H1 (cell line): ENCODE results near the gene SLC9A4. TPM values are rescaled to one million over a fixed set of nuclear protein-coding genes. Genes with fewer than 3 reads are reported as not detected.

Source experiments
- CTCF ChIA-PET: fragments of 300-600 bp; sonication (Branson Sonifier 250); formaldehyde crosslinking; loops from one replicate; lab custom pipeline; 2021; ENCODE audit not compliant: partially characterized antibody; lab: Charles Lee
- POLR2A ChIA-PET: fragments of 300-600 bp; sonication (Branson Sonifier 250); formaldehyde crosslinking; loops from one replicate; lab custom pipeline; 2021; ENCODE audit warnings: inconsistent platforms; ENCODE audit not compliant: partially characterized antibody; lab: Charles Lee
- DNase-seq, 2 experiments: peaks; one replicate each; pipeline versions ENCODE4 v3.0.0 to v3.0.0-alpha.2; 2010 to 2022; ENCODE audit warnings: low spot score in 2 of 2, low read depth in 1 of 2, mixed read lengths in 1 of 2
- FAIRE-seq: peaks from 2 replicates; lab custom pipeline; 2011; peaks lifted over from hg19 to GRCh38; lab: Jason Lieb, UNC
- H2AFZ ChIP-seq: 2 replicates; pipeline ENCODE4 v1.8.1; 2012; ENCODE audit warnings: low read length, inconsistent platforms
- H2AK5ac ChIP-seq: 2 replicates; pipeline ENCODE4 v1.6.1; 2013; ENCODE audit warnings: low read depth, low read length
- H2BK120ac ChIP-seq: replicated peaks from 2 replicates; pipeline ENCODE3; 2013; ENCODE audit warnings: low read depth, low read length, inconsistent platforms
- H2BK12ac ChIP-seq: 2 replicates; pipeline ENCODE4 v1.6.1; 2013; ENCODE audit warnings: low read depth, low read length
- H2BK15ac ChIP-seq: 2 replicates; pipeline ENCODE4 v1.6.1; 2013; ENCODE audit warnings: low read length
- H2BK20ac ChIP-seq: 2 replicates; pipeline ENCODE4 v1.6.1; 2013; ENCODE audit warnings: low read length
- H2BK5ac ChIP-seq: 2 replicates; pipeline ENCODE4 v1.6.1; 2013; ENCODE audit warnings: low read depth, low read length
- H3K14ac ChIP-seq: 2 replicates; pipeline ENCODE4 v1.6.1; 2013; ENCODE audit warnings: inconsistent platforms; ENCODE audit not compliant: insufficient read length
- H3K18ac ChIP-seq: 2 replicates; pipeline ENCODE4 v1.6.1; 2013; ENCODE audit warnings: low read length; ENCODE audit errors: extremely low read depth
- H3K23ac ChIP-seq: 2 replicates; pipeline ENCODE4 v1.6.1; 2013; ENCODE audit warnings: inconsistent platforms; ENCODE audit not compliant: insufficient read length
- H3K23me2 ChIP-seq: 2 replicates; pipeline ENCODE4 v1.6.1; 2013; ENCODE audit warnings: low read depth, low read length
- H3K27ac ChIP-seq: 2 replicates; pipeline ENCODE4 v1.6.1; 2011; ENCODE audit warnings: low read depth, low read length, inconsistent platforms
- H3K27me3 ChIP-seq, 4 experiments: replicated peaks in 1 of 4; 1 replicate in 1 of 4; 2 replicates in 3 of 4; pipeline versions ENCODE4 v1.6.1 to v1.8.1; 2011 to 2013; ENCODE audit warnings: low read length in 3 of 4, mild to moderate bottlenecking in 3 of 4, inconsistent platforms in 2 of 4, mixed read lengths in 2 of 4, moderate library complexity in 1 of 4; ENCODE audit not compliant: control insufficient read depth in 3 of 4, insufficient read depth in 3 of 4; ENCODE audit errors: extremely low read depth in 1 of 4
- H3K36me3 ChIP-seq, 4 experiments: 2 replicates each; pipeline versions ENCODE4 v1.6.1 to v1.8.1; 2011 to 2013; ENCODE audit warnings: mild to moderate bottlenecking in 4 of 4, low read length in 3 of 4, moderate library complexity in 2 of 4, control low read depth in 1 of 4, inconsistent platforms in 1 of 4; ENCODE audit not compliant: insufficient read depth in 4 of 4, control insufficient read depth in 2 of 4
- H3K4ac ChIP-seq: replicated peaks from 2 replicates; pipeline ENCODE3; 2013; ENCODE audit warnings: low read length, low read depth, mixed read lengths, inconsistent platforms; ENCODE audit not compliant: insufficient read length
- H3K4me1 ChIP-seq, 4 experiments: replicated peaks in 1 of 4; 1 replicate in 1 of 4; 2 replicates in 3 of 4; pipeline versions ENCODE4 v1.6.1 to v1.8.1; 2011 to 2013; ENCODE audit warnings: low read length in 3 of 4, inconsistent platforms in 2 of 4, mixed read lengths in 1 of 4; ENCODE audit not compliant: insufficient read depth in 4 of 4, control insufficient read depth in 3 of 4
- H3K4me2 ChIP-seq, 2 experiments: 2 replicates each; pipeline versions ENCODE4 v1.6.1 to v1.8.1; 2011 to 2013; ENCODE audit warnings: low read depth in 2 of 2, low read length in 2 of 2, control low read depth in 1 of 2, inconsistent platforms in 1 of 2, mild to moderate bottlenecking in 1 of 2; ENCODE audit not compliant: insufficient read depth in 1 of 2
- H3K4me3 ChIP-seq, 4 experiments: fragments of 200-600, 300-600 bp in 1 of 4; sonication (generic), shearing (Covaris generic), sonication (Bioruptor Twin) in 1 of 4; 2 replicates each; pipeline versions ENCODE4 v1.5.1 to v1.8.1; 2011 to 2016; ENCODE audit warnings: low read length in 4 of 4, low read depth in 3 of 4, control low read depth in 2 of 4, inconsistent platforms in 2 of 4, mild to moderate bottlenecking in 2 of 4, mixed read lengths in 1 of 4, moderate library complexity in 1 of 4; ENCODE audit not compliant: insufficient read depth in 2 of 4; ENCODE audit errors: extremely low read depth in 1 of 4
- H3K56ac ChIP-seq: replicated peaks from 2 replicates; pipeline ENCODE3; 2013; ENCODE audit warnings: low read depth, mild to moderate bottlenecking, mixed read lengths, low read length, inconsistent platforms; ENCODE audit not compliant: insufficient read length
- H3K79me1 ChIP-seq: 2 replicates; pipeline ENCODE4 v1.6.1; 2013; ENCODE audit warnings: low read depth, low read length, control low read depth
- H3K79me2 ChIP-seq, 2 experiments: 2 replicates each; pipeline versions ENCODE4 v1.6.1 to v1.8.1; 2012 to 2013; ENCODE audit warnings: low read length in 2 of 2, mild to moderate bottlenecking in 2 of 2, inconsistent platforms in 1 of 2; ENCODE audit not compliant: insufficient read depth in 2 of 2, control insufficient read depth in 1 of 2
- H3K9ac ChIP-seq, 4 experiments: replicated peaks in 1 of 4; 1 replicate in 1 of 4; 2 replicates in 3 of 4; pipeline versions ENCODE4 v1.6.1 to v1.8.1; 2011 to 2013; ENCODE audit warnings: low read depth in 3 of 4, low read length in 3 of 4, control low read depth in 2 of 4, mild to moderate bottlenecking in 2 of 4, moderate library complexity in 2 of 4, inconsistent platforms in 1 of 4; ENCODE audit errors: extremely low read depth in 1 of 4
- H3K9me3 ChIP-seq, 2 experiments: 2 replicates each; pipeline versions ENCODE4 v1.6.1 to v1.8.1; 2012 to 2013; ENCODE audit warnings: mild to moderate bottlenecking in 2 of 2, moderate library complexity in 2 of 2, control low read depth in 1 of 2, inconsistent platforms in 1 of 2, low read depth in 1 of 2, low read length in 1 of 2, mixed read lengths in 1 of 2; ENCODE audit not compliant: insufficient read depth in 2 of 2
- H4K20me1 ChIP-seq, 2 experiments: replicated peaks in 1 of 2; 2 replicates each; pipeline versions ENCODE3 to v1.8.1; 2011 to 2013; ENCODE audit warnings: inconsistent platforms in 2 of 2, low read length in 2 of 2, mild to moderate bottlenecking in 1 of 2; ENCODE audit not compliant: insufficient read depth in 2 of 2, control insufficient read depth in 1 of 2
- H4K5ac ChIP-seq: 2 replicates; pipeline ENCODE4 v1.6.1; 2013; ENCODE audit warnings: low read length, low read depth, mixed read lengths, inconsistent platforms; ENCODE audit not compliant: insufficient read length
- H4K8ac ChIP-seq: 2 replicates; pipeline ENCODE4 v1.8.0; 2013; ENCODE audit warnings: mild to moderate bottlenecking, moderate library complexity, low read length, inconsistent platforms; ENCODE audit not compliant: insufficient read depth; ENCODE audit errors: extremely low read depth
- H4K91ac ChIP-seq: replicated peaks from 2 replicates; pipeline ENCODE3; 2013; ENCODE audit warnings: low read length, mixed read lengths, inconsistent platforms; ENCODE audit not compliant: insufficient read length
- GTF2F1 ChIP-seq: IDR thresholded peaks from 2 replicates; pipeline ENCODE4 v1.6.1; 2012; ENCODE audit warnings: low read depth, low read length, improper control_type of control experiment, borderline replicate concordance
- KDM5A ChIP-seq: fragments of 200-600 bp; IDR thresholded peaks from 2 replicates; pipeline ENCODE4 v1.7.1; 2012; ENCODE audit warnings: mild to moderate bottlenecking, low read length, inconsistent platforms, mixed read lengths
- SIX5 ChIP-seq: IDR thresholded peaks from 2 replicates; pipeline ENCODE4 v1.6.1; 2011; ENCODE audit warnings: mild to moderate bottlenecking, low read depth, low read length
- SUZ12 ChIP-seq: fragments of 200-600 bp; sonication (generic); IDR thresholded peaks from 2 replicates; pipeline ENCODE4 v1.6.1; 2012; ENCODE audit warnings: mild to moderate bottlenecking, inconsistent platforms, low read length, moderate library complexity, mixed read lengths
- WGBS, 2 experiments: shearing (Covaris generic) in 1 of 2; methylation state at CpG; one replicate each; pipeline versions ENCODE4 v1.1.6 to v1.1.7; 2013 to 2015; ENCODE audit warnings: low lambda C conversion rate in 2 of 2, mixed read lengths in 2 of 2, inconsistent platforms in 1 of 2, low coverage in 1 of 2, missing lambda C conversion rate in 1 of 2; ENCODE audit not compliant: insufficient replicate concordance in 2 of 2, insufficient coverage in 1 of 2, insufficient read length in 1 of 2; ENCODE audit errors: extremely low coverage in 1 of 2, missing lambda C conversion rate in 1 of 2; 5-methylcytosine and 5-hydroxymethylcytosine counted together
- polyA plus RNA-seq, 7 experiments: library from polyadenylated mRNA; depleted of rRNA in 3 of 7; stranded (reverse) in 5 of 7; unstranded in 2 of 7; fragments of >200 nt in 5 of 7; fragments of 200-250 nt in 2 of 7; gene quantifications; 1 replicate in 5 of 7; 2 replicates in 1 of 7; 4 replicates in 1 of 7; pipeline versions ENCODE4 v1.2.1 to v1.2.3, GENCODE V29; 2011 to 2013; ENCODE audit warnings: missing spikeins in 2 of 7, mixed read lengths in 2 of 7
- total RNA-seq: library from RNA; stranded (reverse); fragmentation: NEBNext Ultra II Directional; extraction: Animal tissue kit (Norgen Biotek cat#: 25700); gene quantifications from 2 replicates; pipeline ENCODE4 v1.2.1, GENCODE V29; 2021
- TF ChIP-seq, protein P1 (sequence below): IDR thresholded peaks from 2 replicates; pipeline ENCODE4 v1.6.1; 2012; ENCODE audit warnings: inconsistent platforms

The SLC9A4 gene
- total and polyA plus RNA-seq, 2 of the 8 experiments (the other 6 are each of a cell fraction or from before 2014, with no cell fraction given) = not detected

DNA sequence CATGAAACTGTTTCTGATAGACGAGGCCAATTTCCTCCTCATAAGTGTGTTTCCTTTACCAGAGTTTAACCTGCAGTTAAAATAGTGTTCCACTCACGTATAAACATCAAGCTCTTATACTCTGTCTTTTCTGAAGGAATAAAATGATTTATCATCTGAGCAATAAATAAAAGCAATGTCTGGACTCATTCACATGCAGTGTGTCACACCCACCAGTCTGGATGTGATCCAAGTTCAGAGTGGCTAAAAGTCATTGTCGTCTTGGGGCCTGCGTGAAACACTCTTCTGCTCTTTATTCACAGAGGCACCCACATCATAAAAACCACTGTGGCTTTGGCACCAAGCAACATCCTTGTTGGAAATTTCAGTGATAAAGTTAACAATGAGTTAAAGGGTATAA is 19.5 kb upstream of the SLC9A4 start:
- H3K27me3 ChIP-seq = no peaks in the 10 kb centered on the region
- H2AFZ ChIP-seq = no peak overlapping the region
- no peak overlapping the region for H3K4me3 ChIP-seq
- no peak overlapping the region for H2BK5ac ChIP-seq
- H3K14ac ChIP-seq = no peak overlapping the region
- no peaks in the 10 kb centered on the region for H3K36me3 ChIP-seq
- WGBS, 2 experiments = 95% methylated on average over 4 of the region's 4 CpGs; no CpG with 5 or more reads in 1 of the 2 experiments
- no peak overlapping the region for H3K27ac ChIP-seq
- no peaks in the 10 kb centered on the region for H3K4me1 ChIP-seq
- no peak overlapping the region for H2BK15ac ChIP-seq
- no peak overlapping the region for H3K9ac ChIP-seq
- no peak overlapping the region for H3K4me2 ChIP-seq
- H3K79me2 ChIP-seq = no peaks in the 10 kb centered on the region
- H3K79me1 ChIP-seq = no peaks in the 10 kb centered on the region
- ChIA-PET POLR2A (no interaction called here), CTCF (interaction anchor here (0.9 to 3.5 kb wide), 7 partner anchors 9 to 250 kb away, joined by 3 to 11 read pairs (median 4); partner anchors contain the start of gene SLC9A4)
- H2BK120ac ChIP-seq = no peak overlapping the region
- no peak overlapping the region for H4K91ac ChIP-seq
- H3K9me3 ChIP-seq = no peaks in the 10 kb centered on the region
- no peak overlapping the region for H4K8ac ChIP-seq
- no peaks in the 10 kb centered on the region for H3K23me2 ChIP-seq
- H4K5ac ChIP-seq = no peak overlapping the region
- H4K20me1 ChIP-seq = no peaks in the 10 kb centered on the region
- no peak overlapping the region for H2BK20ac ChIP-seq
- H3K23ac ChIP-seq = no peak overlapping the region
- H3K4ac ChIP-seq = no peak overlapping the region
- H3K56ac ChIP-seq = no peak overlapping the region
- DNase-seq = no peak
- H2AK5ac ChIP-seq = no peak overlapping the region
- no peak for FAIRE-seq
- H3K18ac ChIP-seq = no peak overlapping the region
- no peak overlapping the region for H2BK12ac ChIP-seq
- TF ChIP-seq, protein P1, sequence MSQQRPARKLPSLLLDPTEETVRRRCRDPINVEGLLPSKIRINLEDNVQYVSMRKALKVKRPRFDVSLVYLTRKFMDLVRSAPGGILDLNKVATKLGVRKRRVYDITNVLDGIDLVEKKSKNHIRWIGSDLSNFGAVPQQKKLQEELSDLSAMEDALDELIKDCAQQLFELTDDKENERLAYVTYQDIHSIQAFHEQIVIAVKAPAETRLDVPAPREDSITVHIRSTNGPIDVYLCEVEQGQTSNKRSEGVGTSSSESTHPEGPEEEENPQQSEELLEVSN = no peak
- TF ChIP-seq KDM5A (no peak), SIX5 (no peak), GTF2F1 (no peak), SUZ12 (no peak)
